ENCODE results near the gene SLC19A1. TPM values are rescaled to one million over a fixed set of nuclear protein-coding genes. Genes with fewer than 3 reads are reported as not detected.
A peak's percentile ranks its signal among the peaks of the same experiment; 100 is the strongest.

Gene SLC19A1
- total RNA-seq, 1 donor from 2014 or later: 53.3 TPM

DNA sequence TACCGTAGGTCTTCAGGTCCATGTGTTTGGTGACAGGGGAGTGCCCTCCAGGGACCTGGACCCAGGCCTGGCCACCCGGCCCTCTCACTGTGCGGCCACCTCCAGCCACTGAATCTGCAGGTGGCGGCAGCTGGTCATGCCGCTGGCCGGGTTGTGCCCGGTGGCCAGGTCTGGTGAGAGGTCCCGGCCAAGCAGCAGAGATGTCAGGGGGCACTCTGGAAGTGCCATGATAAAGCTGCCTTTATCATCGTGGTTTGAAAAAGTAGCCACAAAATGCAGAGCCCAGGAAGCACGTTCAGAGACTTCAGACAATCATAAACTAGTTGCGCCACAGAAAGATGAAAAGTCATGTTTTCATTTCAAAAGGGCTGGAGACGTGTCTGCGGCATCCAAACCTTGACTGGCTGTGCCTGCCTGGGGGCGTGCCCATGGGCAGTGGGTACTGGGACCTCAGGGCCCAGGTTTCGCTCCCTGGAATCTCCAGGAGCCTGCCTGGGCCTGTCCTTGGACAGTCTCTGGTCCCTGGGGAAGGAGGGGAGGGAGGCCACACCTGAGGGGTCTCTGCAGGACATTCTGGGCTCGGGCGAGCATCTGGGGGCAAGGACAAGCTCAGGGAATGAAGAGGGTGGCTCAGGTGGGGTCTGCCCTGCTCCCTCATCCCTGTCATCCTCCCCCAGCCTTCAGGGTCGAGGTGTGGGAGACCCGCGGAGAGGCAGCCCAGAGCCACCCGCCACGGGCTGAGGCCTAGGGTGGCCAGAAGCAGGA, 92.4 kb downstream of the SLC19A1 start:
- peak; percentile 15 for DNase-seq
- no peak overlapping the region for H3K4me3 Mint-ChIP-seq (ENCODE audit: unreplicated experiment)
- H3K4me1 Mint-ChIP-seq (ENCODE audit: low read depth, unreplicated experiment): peaks cover 4% of the 10 kb centered on the region
- peaks cover 6% of the 10 kb centered on the region for H3K36me3 Mint-ChIP-seq (ENCODE audit: unreplicated experiment)
- no peak overlapping the region for H3K27ac Mint-ChIP-seq (ENCODE audit: unreplicated experiment)
- H3K9me3 Mint-ChIP-seq (ENCODE audit: unreplicated experiment): peaks cover 1% of the 10 kb centered on the region
- peaks cover 17% of the 10 kb centered on the region for H3K27me3 Mint-ChIP-seq (ENCODE audit: unreplicated experiment)
- TF ChIP-seq, protein P1, sequence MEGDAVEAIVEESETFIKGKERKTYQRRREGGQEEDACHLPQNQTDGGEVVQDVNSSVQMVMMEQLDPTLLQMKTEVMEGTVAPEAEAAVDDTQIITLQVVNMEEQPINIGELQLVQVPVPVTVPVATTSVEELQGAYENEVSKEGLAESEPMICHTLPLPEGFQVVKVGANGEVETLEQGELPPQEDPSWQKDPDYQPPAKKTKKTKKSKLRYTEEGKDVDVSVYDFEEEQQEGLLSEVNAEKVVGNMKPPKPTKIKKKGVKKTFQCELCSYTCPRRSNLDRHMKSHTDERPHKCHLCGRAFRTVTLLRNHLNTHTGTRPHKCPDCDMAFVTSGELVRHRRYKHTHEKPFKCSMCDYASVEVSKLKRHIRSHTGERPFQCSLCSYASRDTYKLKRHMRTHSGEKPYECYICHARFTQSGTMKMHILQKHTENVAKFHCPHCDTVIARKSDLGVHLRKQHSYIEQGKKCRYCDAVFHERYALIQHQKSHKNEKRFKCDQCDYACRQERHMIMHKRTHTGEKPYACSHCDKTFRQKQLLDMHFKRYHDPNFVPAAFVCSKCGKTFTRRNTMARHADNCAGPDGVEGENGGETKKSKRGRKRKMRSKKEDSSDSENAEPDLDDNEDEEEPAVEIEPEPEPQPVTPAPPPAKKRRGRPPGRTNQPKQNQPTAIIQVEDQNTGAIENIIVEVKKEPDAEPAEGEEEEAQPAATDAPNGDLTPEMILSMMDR (IDR thresholded peaks at IDR 0.05; ENCODE audit: partially characterized antibody, unreplicated experiment): no peak

- H3K27ac Mint-ChIP-seq (ENCODE audit: unreplicated experiment): no peak overlapping the region
- H3K4me1 Mint-ChIP-seq (ENCODE audit: low read depth, unreplicated experiment): peaks cover 4% of the 10 kb centered on the region
- peaks cover 12% of the 10 kb centered on the region for H3K36me3 Mint-ChIP-seq (ENCODE audit: unreplicated experiment)
Measured at GRCh38 chr21:45448810-45449657, 93.2 kb downstream of the SLC19A1 start.

GRCh38 chr21:45448283-45448809, 93.9 kb downstream of the SLC19A1 start:
- Mint-ChIP-seq H3K27me3 (ENCODE audit: unreplicated experiment) (peaks cover 12% of the 10 kb centered on the region), H3K4me3 (ENCODE audit: unreplicated experiment) (no peak overlapping the region), H3K27ac (ENCODE audit: unreplicated experiment) (no peak overlapping the region), H3K36me3 (ENCODE audit: unreplicated experiment) (peaks cover 12% of the 10 kb centered on the region), H3K9me3 (ENCODE audit: unreplicated experiment) (no peaks in the 10 kb centered on the region), H3K4me1 (ENCODE audit: low read depth, unreplicated experiment) (no peaks in the 10 kb centered on the region)
- TF ChIP-seq, protein P1 (IDR thresholded peaks at IDR 0.05; ENCODE audit: partially characterized antibody, unreplicated experiment): no peak
- DNase-seq: no peak

More at GRCh38 chr21:45448810-45449657, 93.2 kb downstream of the SLC19A1 start:
- H3K9me3 Mint-ChIP-seq (ENCODE audit: unreplicated experiment): no peaks in the 10 kb centered on the region
- TF ChIP-seq, protein P1 (IDR thresholded peaks at IDR 0.05; ENCODE audit: partially characterized antibody, unreplicated experiment): no peak
- peak; percentile 15 for DNase-seq
- peaks cover 13% of the 10 kb centered on the region for H3K27me3 Mint-ChIP-seq (ENCODE audit: unreplicated experiment)
- no peak overlapping the region for H3K4me3 Mint-ChIP-seq (ENCODE audit: unreplicated experiment)

Small RNA genes lying within 50 kb of the gene (microRNA-seq; reads per million reads assigned to microRNA genes)
- 6.8 reads per million, percentile 38 among the genes with 10 or more reads in this experiment for gene MIR6815 (ENCODE audit: unreplicated experiment)

Other genes with a start within 250 kb of the SLC19A1 start
- gene COL18A1, start 137.3 kb downstream of the SLC19A1 start, total RNA-seq (ENCODE audit: unreplicated experiment): 9.5 TPM
- gene PCBP3, start 101.3 kb upstream of the SLC19A1 start, total RNA-seq (ENCODE audit: unreplicated experiment): 72.7 TPM